KBM-7 (cell line): ENCODE measurements around the gene IFI27L1.

ENCODE experiments used
- DNase-seq: peaks from one replicate; pipeline ENCODE4 v3.0.0-alpha.2; 2015
- in situ Hi-C: fragments of 300-500 bp; cut with MboI; formaldehyde crosslinking; loops from 2 replicates; pipeline ENCODE4 v1.14.3; 2020; ENCODE audit warnings: low sequenced_read_pairs, low pct_unique_long_range_greater_than_20kb, mixed read lengths

Gene IFI27L1

GRCh38 chr14:94074534-94074933 is 6.6 kb upstream of the IFI27L1 start:
- in situ Hi-C loops: no loop called here
- no peak for DNase-seq

- in situ Hi-C loops: no loop called here
- no peak for DNase-seq
Measured at GRCh38 chr14:94075008-94075407, 6.1 kb upstream of the IFI27L1 start.

DNA sequence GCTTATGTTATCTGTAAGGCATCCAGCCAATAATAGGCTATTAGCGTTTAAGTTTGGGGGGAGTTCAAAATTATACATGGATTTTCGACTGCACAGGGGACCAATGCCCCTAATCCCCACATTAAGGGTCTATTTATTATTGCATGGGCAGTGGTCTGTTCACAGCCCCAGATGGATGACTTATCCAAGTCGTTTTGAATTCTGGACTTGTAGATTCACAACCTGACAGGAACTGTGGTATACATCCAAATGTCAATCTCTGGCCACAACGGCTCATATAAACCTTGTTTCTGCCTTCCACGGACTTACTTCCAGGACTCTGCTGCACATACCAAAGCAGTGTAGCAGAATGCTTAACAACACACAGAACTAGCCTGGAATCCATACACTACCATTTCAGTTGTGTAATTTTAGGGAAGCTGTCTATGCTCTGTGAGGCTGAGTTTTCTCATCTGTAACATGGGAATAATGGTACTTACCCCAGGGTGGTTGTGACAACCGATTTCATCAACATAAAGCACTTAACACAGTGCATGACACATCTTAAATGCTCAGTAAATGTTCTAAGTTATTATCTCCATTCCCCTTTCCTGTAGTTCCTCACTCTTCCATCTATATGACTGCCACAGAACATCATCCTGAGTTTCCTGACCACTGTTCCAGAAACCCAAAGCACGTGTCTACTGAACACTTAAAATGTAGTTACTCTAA is 3.8 kb upstream of the IFI27L1 start:
- in situ Hi-C loops: no loop called here
- DNase-seq: no peak

GRCh38 chr14:94077823-94078222 is 3.3 kb upstream of the IFI27L1 start:
- in situ Hi-C loops: no loop called here
- DNase-seq: no peak

GRCh38 chr14:94079891-94080620 is 1.1 kb upstream of the IFI27L1 start:
- in situ Hi-C loops: no loop called here
- DNase-seq: peak; percentile 24

GRCh38 chr14:94081386-94081820 is 293 bp downstream of the IFI27L1 start:
- no peak for DNase-seq
- in situ Hi-C loops: no loop called here

DNA sequence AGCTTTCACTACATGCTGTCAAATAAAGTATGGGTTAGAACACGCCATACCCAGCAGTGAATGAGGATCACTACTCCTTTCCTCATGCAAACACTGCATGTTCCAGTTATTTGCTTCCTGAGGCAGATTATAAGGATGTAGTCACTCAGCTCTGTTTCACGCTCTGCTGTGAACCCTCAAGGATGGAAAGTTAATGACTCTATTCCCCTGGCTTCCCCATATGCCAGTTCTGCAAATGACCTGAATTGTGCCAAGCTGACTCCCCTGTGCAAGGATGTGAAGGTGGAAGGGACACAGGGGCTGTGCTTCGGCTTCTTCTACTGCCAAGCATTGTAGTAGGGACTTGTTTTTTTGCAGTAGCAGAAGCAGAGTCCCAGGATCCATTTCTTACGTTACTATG is 6.8 kb downstream of the IFI27L1 start:
- in situ Hi-C loops: no loop called here
- DNase-seq: no peak

- no peak for DNase-seq
- in situ Hi-C loops: no loop called here
Measured at GRCh38 chr14:94088516-94088915, 7.4 kb downstream of the IFI27L1 start.

GRCh38 chr14:94089479-94089878 is 8.4 kb downstream of the IFI27L1 start:
- in situ Hi-C loops: no loop called here
- DNase-seq: no peak

DNA sequence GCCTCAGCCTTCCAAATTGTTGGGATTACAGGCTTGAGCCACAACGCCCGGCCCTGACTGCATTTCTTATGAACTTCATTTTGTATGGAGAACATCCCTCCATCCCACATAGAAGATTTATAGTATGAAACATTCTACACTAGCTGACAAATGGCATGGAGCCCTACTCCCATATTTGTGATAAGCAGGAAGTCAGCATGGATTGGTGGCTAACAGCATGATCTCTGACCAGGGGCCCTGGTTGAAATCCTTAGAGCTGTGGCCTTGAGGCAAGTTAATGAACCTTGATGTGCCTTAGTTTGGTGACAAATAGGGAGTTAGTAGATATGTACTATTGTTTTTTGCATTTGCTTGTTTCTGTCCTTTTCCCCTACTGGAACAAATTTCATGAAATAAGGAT is 12.3 kb downstream of the IFI27L1 start:
- no peak for DNase-seq
- in situ Hi-C loops: no loop called here

- in situ Hi-C loops: no loop called here
- DNase-seq: no peak
Measured at GRCh38 chr14:94097091-94097490, 16.0 kb downstream of the IFI27L1 start.

- no peak for DNase-seq
- in situ Hi-C loops: no loop called here
Measured at GRCh38 chr14:94098326-94098992, 17.3 kb downstream of the IFI27L1 start.

DNA sequence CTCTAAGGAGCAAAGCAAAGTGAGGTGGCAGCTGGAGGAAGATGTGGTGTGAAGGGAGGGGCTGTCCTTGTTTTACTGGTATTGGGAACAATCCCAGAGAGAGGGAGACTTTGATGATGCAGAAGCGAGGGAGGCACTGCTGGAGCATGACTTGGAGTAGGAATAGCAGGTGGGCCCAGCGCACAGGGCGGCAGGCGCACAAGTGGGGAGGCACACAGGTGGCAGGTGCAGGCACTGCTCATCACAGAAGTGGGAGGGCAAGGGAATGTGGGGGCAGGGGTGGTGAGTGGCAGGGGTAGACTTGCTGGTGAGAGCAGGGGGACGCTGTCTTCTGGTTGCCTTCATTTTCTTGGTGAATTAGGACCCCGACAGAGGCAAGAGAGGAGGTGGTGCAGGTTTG is 17.9 kb downstream of the IFI27L1 start:
- in situ Hi-C loops: no loop called here
- DNase-seq: no peak

- in situ Hi-C loops: no loop called here
- no peak for DNase-seq
Measured at GRCh38 chr14:94100847-94101246, 19.7 kb downstream of the IFI27L1 start.

DNA sequence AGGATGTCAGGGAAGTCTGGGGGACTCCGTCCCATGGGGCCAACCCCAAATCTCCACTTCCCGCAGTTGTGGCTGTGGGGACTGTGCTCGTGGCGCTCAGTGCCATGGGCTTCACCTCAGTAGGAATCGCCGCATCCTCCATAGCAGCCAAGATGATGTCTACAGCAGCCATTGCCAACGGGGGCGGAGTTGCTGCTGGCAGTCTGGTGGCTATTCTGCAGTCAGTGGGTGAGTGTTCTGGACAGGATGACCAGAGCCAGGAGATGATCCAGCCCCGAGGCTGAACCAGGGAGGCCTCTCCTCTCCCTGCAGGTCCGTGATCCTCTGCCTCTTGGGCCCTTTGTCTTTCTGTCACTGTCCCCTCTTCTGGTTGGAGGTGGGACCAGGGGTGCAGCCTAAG is 20.6 kb downstream of the IFI27L1 start:
- DNase-seq: no peak
- in situ Hi-C loops: no loop called here

DNA sequence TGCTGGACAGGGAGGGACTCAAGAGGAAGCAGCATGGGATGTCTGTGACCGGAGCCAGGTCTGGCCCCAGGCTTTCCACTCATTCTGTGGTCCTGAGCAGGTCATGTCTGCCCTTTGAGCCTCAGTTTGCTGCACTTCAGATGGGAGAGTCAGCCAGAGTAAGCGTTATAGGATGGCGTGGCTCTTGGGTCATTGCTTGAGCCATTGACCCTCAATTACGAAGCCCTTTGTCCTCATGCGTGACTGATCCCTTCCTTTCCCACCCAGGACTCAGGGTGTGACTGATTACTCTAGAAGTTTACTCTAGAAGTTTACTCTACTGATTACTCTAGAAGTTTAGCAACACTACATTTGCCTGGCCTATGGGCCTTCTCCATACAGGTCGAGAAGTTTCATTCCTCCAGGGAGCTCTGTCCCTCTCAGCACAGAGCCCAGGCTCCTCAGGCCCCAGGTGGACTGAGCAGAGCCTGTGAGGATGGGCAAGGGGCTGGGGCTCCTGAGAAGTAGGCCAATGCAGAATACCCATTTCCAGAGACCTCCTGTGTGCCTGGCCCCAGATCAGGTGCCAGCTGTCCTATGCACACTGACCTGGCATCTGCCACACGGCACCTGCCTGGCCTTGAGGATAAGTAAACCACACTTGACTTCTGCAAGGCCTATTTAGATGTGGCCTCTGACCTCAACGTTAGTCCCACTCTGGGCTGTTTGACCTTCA is 21.8 kb downstream of the IFI27L1 start:
- in situ Hi-C loops: no loop called here
- no peak for DNase-seq

- DNase-seq: no peak
- in situ Hi-C loops: no loop called here
Measured at GRCh38 chr14:94103554-94104150, 22.5 kb downstream of the IFI27L1 start.

DNA sequence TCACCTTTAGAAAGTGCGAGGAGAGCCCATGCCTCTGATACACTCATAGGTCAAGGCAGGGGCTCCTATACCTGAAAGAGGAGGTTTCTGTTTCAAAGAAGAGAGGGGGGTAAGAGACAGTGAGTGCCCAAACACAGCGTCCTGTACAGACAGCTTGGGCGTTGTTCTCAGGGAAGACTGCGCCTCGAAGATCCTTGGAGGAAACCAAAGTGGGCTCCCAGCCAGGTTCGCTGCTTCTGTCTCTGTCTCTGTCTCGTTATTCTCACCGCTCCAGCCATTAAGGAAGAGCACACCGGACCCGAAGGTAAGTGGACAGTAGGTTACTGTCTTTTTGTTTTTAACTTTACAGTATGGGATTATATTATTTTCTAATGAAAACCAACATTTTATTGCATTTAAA is 23.6 kb downstream of the IFI27L1 start:
- in situ Hi-C loops: no loop called here
- DNase-seq: no peak

- in situ Hi-C loops: no loop called here
Measured at GRCh38 chr14:94109915-94110250, 28.8 kb downstream of the IFI27L1 start.

More at GRCh38 chr14:94109915-94110250, 28.8 kb downstream of the IFI27L1 start:
- DNase-seq: no peak
